ENCODE results near the gene PNMA6A.
"Not testable (repeated sequence)": the region's sequence is repeated elsewhere in the genome, so short reads cannot be mapped to it uniquely, and the experiment has no call there.

Gene PNMA6A

DNA sequence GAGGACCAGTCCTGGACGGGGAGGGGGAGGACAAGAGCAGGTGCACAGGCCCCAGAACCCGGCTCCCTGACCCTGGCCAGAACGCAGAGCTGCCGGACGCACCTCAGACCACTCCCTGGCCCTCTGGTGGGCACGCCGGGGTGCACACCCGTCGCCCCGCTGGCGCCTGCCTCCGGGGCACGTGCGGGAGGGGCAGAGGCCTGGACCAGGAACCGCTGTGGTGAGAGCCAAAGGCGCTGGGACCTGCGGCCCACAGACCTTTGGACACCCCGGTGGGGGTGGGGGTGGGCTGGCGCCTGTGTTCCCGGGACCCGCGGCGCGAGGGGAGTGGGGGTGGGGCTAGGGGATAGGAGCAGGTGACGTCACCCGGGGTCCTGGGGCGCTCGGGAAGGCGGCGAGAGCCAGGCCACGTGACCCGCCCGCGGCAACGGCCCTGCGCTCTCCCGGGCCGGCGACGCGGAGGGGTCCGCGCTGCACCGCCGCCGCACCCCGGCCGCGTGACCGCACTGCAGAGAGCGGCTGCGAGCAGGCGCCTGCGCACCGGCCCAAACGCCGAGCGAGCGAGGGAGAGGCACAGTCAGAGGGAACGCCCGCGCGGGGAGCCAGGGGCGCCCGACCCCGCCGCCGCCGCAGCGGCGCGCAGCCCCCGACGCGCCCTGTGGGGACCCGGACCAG is at the start of gene PNMA6A:
PNMA6A (plus strand) TSS at position 546 of the 675 bp plus-strand sequence. CDS start 609 bp downstream, outside the sequence.
- H3K4me3 ChIP-seq (ENCODE audit: control insufficient read depth, low read depth, low read length); DNase-seq (ENCODE audit: low read depth): not testable (repeated sequence)

DNA sequence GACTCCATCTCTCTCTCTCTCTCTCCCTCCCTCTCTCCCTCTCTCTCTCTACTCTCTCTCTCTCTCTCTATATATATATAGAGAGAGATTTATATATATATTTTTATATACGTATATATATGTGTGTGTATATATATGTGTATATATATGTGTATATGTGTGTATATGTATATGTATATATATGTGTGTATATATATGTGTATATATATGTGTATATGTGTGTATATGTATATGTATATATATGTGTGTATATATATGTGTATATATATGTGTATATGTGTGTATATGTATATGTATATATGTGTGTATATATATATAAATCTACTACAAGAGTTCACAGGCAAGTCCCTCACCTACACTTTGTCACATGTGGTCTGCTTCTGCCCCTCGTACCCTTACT is 45.8 kb upstream of the PNMA6A start:
- not testable (repeated sequence) for H3K4me3 ChIP-seq (ENCODE audit: control insufficient read depth, low read depth, low read length); DNase-seq (ENCODE audit: low read depth)

DNA sequence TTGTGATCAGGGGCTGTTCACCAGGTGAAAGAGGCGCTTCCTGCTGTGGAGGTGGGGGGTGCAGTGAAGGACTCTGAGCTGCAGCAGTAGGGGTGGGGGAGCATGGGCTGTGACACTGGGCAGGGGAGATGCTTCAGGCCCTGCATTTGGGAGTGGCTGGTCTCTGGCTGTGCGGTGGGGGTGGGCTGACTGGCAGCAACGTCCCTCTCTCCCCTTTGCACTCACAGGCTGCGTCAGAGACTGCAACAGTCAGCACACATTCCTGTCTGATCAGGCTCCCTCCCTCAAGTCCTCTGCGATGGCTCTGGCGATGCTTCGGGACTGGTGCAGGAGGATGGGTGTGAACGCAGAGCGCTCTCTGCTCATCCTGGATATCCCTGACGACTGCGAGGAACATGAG is 43.8 kb upstream of the PNMA6A start:
- not testable (repeated sequence) for H3K4me3 ChIP-seq (ENCODE audit: control insufficient read depth, low read depth, low read length); DNase-seq (ENCODE audit: low read depth)

DNA sequence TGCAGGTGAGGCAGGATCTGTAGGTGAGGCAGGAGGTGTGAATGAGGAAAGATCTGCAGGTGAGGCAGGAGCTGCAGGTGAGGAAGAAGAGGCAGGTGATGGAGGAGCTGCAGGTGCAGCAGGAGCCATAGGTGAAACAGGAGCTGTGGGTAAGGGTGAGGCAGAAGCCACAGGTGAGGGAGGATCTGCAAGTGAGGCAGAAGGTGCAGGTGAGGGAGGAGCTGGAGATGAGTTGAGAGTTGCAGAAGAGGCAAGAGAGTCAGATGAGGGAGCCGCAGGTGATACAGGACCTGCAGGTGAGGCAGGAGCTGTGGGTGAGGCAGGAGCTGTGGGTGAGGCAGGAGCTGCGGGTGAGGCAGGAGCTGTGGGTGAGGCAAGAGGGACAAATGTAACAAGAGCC is 43.1 kb upstream of the PNMA6A start:
- TF ChIP-seq, protein P1, sequence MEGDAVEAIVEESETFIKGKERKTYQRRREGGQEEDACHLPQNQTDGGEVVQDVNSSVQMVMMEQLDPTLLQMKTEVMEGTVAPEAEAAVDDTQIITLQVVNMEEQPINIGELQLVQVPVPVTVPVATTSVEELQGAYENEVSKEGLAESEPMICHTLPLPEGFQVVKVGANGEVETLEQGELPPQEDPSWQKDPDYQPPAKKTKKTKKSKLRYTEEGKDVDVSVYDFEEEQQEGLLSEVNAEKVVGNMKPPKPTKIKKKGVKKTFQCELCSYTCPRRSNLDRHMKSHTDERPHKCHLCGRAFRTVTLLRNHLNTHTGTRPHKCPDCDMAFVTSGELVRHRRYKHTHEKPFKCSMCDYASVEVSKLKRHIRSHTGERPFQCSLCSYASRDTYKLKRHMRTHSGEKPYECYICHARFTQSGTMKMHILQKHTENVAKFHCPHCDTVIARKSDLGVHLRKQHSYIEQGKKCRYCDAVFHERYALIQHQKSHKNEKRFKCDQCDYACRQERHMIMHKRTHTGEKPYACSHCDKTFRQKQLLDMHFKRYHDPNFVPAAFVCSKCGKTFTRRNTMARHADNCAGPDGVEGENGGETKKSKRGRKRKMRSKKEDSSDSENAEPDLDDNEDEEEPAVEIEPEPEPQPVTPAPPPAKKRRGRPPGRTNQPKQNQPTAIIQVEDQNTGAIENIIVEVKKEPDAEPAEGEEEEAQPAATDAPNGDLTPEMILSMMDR (IDR thresholded peaks at IDR 0.05; ENCODE audit: control insufficient read depth, insufficient read depth, low read depth, low read length, missing control alignments) = no peak
- no peak overlapping the region for H3K4me3 ChIP-seq (ENCODE audit: control insufficient read depth, low read depth, low read length)
- no peak for DNase-seq (ENCODE audit: low read depth)

DNA sequence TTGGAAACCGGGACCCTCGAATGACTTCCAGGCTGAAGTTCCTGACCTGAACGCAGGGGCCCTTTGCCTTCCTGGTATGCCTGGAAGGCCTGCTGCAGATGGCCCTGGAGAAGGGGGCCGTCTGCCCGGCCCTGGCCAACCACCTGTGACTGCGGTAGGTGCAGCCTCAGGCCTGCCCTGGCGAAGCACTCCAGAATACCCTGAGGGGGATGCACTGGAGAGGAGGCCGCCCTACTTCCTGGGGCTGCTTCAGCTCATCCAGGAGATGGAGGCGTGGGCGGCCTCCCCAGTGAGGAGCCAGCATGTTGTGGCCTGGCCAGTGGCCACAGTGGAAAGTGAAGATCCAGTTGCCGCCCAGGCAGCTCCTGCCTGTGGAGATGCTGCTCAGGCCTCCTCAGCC is 42.4 kb upstream of the PNMA6A start:
- TF ChIP-seq, protein P1 (IDR thresholded peaks at IDR 0.05; ENCODE audit: control insufficient read depth, insufficient read depth, low read depth, low read length, missing control alignments) = no peak
- no peak overlapping the region for H3K4me3 ChIP-seq (ENCODE audit: control insufficient read depth, low read depth, low read length)
- DNase-seq (ENCODE audit: low read depth) = no peak

DNA sequence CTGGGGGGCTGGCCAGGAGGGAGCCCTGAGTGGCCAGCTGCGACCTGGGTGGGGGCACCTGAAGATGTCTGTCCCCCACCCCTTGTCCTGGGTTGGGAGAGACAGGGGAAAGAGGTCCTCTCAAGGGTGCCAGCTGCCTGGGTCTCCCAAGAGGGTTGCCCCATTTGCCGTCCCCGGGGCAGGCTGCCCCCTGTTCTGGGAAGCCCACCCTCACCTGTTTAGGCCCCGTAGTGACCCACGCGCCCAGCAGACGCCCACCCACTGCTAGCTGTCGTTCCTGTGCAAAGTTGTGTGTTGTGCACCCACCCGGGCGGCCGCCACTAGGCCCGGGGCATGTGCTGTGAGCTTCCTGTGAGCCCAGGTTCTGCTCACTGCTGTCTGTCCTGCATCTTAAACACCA is 41.5 kb upstream of the PNMA6A start:
- DNase-seq (ENCODE audit: low read depth) = no peak
- TF ChIP-seq, protein P1 (IDR thresholded peaks at IDR 0.05; ENCODE audit: control insufficient read depth, insufficient read depth, low read depth, low read length, missing control alignments) = no peak
- H3K4me3 ChIP-seq (ENCODE audit: control insufficient read depth, low read depth, low read length) = no peak overlapping the region

DNA sequence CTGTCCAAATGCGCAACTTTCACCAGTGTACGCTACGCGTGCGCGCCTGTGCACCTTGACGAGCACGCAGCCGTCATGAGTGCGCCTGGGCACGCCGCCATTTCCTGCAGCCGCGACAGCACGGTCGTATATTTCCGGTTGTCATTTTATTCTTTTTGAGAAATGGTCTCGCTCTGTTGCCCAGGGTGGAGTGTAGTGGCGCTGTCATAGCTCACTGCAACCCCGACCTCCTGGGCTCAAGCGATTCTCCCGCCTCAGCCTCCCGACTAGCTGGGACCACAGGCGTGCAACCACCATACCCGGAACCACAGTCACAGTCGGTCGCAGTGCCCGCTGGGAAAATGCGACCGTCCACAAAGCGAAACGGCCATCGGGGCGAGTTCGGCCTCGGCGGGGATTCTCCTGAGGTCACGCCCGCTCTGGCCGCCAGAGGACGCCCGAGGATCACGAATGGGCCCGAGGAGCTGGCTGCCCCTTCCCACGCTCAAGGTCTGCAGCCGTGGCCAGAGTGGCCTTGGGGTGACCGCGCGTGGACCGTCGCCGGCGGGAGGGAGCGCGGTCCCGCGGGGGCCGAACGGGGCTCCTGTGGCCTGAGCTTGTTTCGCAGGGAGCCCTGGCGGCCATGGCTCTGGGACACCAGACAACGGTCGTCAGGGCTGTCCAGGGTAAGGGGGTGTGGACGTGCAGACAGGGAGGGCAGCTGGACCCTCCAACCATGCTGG is 39.7 kb upstream of the PNMA6A start:
- peak overlapping the region; percentile 6 for H3K4me3 ChIP-seq (ENCODE audit: control insufficient read depth, low read depth, low read length)
- DNase-seq (ENCODE audit: low read depth) = no peak
- TF ChIP-seq, protein P1 (IDR thresholded peaks at IDR 0.05; ENCODE audit: control insufficient read depth, insufficient read depth, low read depth, low read length, missing control alignments) = peak; percentile 78

DNA sequence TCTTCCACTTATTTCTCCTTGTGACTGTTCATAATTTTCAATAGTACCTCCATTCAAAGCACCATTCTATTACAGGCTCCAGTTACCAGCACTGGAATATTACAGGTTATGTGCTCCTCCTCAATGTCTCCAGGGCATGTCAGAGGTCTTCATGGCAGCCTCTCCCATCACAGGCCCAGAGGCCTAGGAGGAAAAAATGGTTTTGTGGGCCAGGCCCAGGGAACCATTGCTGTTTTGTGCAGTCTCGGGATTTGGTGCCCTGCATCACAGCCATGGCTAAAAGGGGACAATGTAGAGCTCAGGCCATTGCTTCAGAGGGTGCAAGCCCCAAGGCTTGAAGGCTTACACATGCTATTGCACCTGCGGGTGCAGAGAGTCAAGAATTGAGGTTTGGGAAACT is 23.2 kb upstream of the PNMA6A start:
- no peak for DNase-seq (ENCODE audit: low read depth)
- TF ChIP-seq, protein P1 (IDR thresholded peaks at IDR 0.05; ENCODE audit: control insufficient read depth, insufficient read depth, low read depth, low read length, missing control alignments) = no peak
- no peak overlapping the region for H3K4me3 ChIP-seq (ENCODE audit: control insufficient read depth, low read depth, low read length)

Data from AG09309 (cell line).